DMS79 (cell line): ENCODE results near the gene ALDH3B2.
"Not testable (repeated sequence)": the region's sequence is repeated elsewhere in the genome, so short reads cannot be mapped to it uniquely, and the experiment has no call there.

Experiments used
- DNase-seq: peaks from one replicate; lab custom pipeline; 2025; lab: John Stamatoyannopoulos, UW

The ALDH3B2 gene

GRCh38 chr11:67685641-67686332 is 11.4 kb upstream of the ALDH3B2 start:
- not testable (repeated sequence) for DNase-seq

GRCh38 chr11:67682126-67683034 is 8.0 kb upstream of the ALDH3B2 start:
- DNase-seq, result not testable (repeated sequence)

- DNase-seq, result no peak
Observed at GRCh38 chr11:67680696-67681470, 6.5 kb upstream of the ALDH3B2 start.

- no peak for DNase-seq
Observed at GRCh38 chr11:67675058-67675747, 780 bp upstream of the ALDH3B2 start.

- DNase-seq, result no peak
Observed at GRCh38 chr11:67673902-67674301, 521 bp downstream of the ALDH3B2 start.

- no peak for DNase-seq
Observed at GRCh38 chr11:67673358-67673757, 1.1 kb downstream of the ALDH3B2 start.

- DNase-seq, result no peak
Observed at GRCh38 chr11:67671211-67671520, 3.3 kb downstream of the ALDH3B2 start.

- no peak for DNase-seq
Observed at GRCh38 chr11:67670316-67671210, 3.9 kb downstream of the ALDH3B2 start.

GRCh38 chr11:67668192-67668551 is 6.3 kb downstream of the ALDH3B2 start:
- DNase-seq, result no peak

GRCh38 chr11:67667490-67668191 is 6.8 kb downstream of the ALDH3B2 start:
- no peak for DNase-seq

- DNase-seq, result no peak
Observed at GRCh38 chr11:67666676-67667489, 7.5 kb downstream of the ALDH3B2 start.

- DNase-seq, result no peak
Observed at GRCh38 chr11:67666303-67666645, 8.1 kb downstream of the ALDH3B2 start.

GRCh38 chr11:67665541-67666302 is 8.7 kb downstream of the ALDH3B2 start:
- DNase-seq, result no peak

- DNase-seq, result no peak
Observed at GRCh38 chr11:67664696-67665540, 9.5 kb downstream of the ALDH3B2 start.

GRCh38 chr11:67664213-67664585 is 10.2 kb downstream of the ALDH3B2 start:
- no peak for DNase-seq

- DNase-seq, result no peak
Observed at GRCh38 chr11:67663532-67664212, 10.8 kb downstream of the ALDH3B2 start.

GRCh38 chr11:67662835-67663531 is 11.4 kb downstream of the ALDH3B2 start:
- DNase-seq, result no peak
